MM.1S (cell line): ENCODE measurements around the gene SCART1.

Experiments
- CTCF ChIP-seq: fragments of 300-600 bp; sonication (generic); IDR thresholded peaks from 2 replicates; pipeline ENCODE4 v1.5.1; 2016; ENCODE audit warnings: antibody characterized with exemption, low read length, mixed read lengths
- EZH2phosphoT487 ChIP-seq: fragments of 300-600 bp; sonication (generic); IDR thresholded peaks from 2 replicates; pipeline ENCODE4 v1.6.1; 2018; ENCODE audit warnings: antibody characterized with exemption, low read length

- TF ChIP-seq CTCF (no peak), EZH2phosphoT487 (no peak)
Observed at GRCh38 chr10:133515471-133515870, 61.7 kb downstream of the SCART1 start.
